Trophoblast cell (in vitro differentiated cells and primary cell): ENCODE measurements around the gene KIF7.

Experiments used
- DNase-seq, 2 donors: peaks; one replicate each; pipeline ENCODE4 v3.0.0-alpha.2; 2016
- H2AFZ ChIP-seq: 2 replicates; pipeline ENCODE4 v1.6.1; 2013; ENCODE audit warnings: low read length, moderate library complexity, mild to moderate bottlenecking; ENCODE audit not compliant: insufficient read depth, poor library complexity
- H2AK5ac ChIP-seq: 2 replicates; pipeline ENCODE4 v1.6.1; 2013; ENCODE audit warnings: mild to moderate bottlenecking, low read length
- H2BK120ac ChIP-seq: 2 replicates; pipeline ENCODE4 v1.6.1; 2013; ENCODE audit warnings: low read length, mild to moderate bottlenecking, moderate library complexity; ENCODE audit not compliant: insufficient read depth, poor library complexity
- H2BK12ac ChIP-seq: 2 replicates; pipeline ENCODE4 v1.6.1; 2013; ENCODE audit warnings: mild to moderate bottlenecking, low read length, moderate library complexity
- H2BK5ac ChIP-seq: 2 replicates; pipeline ENCODE4 v1.6.1; 2013; ENCODE audit warnings: low read length, low read depth, moderate library complexity, mild to moderate bottlenecking; ENCODE audit not compliant: poor library complexity
- H3K14ac ChIP-seq: 2 replicates; pipeline ENCODE4 v1.6.1; 2013; ENCODE audit warnings: mild to moderate bottlenecking, low read length
- H3K18ac ChIP-seq: 2 replicates; pipeline ENCODE4 v1.6.1; 2013; ENCODE audit warnings: mild to moderate bottlenecking, low read length
- H3K23ac ChIP-seq: 2 replicates; pipeline ENCODE4 v1.6.1; 2013; ENCODE audit warnings: low read length
- H3K27ac ChIP-seq: 2 replicates; pipeline ENCODE4 v1.5.1; 2013; ENCODE audit warnings: low read depth, mild to moderate bottlenecking, inconsistent platforms, low read length, moderate library complexity
- H3K27me3 ChIP-seq: 2 replicates; pipeline ENCODE4 v1.6.1; 2013; ENCODE audit warnings: inconsistent platforms, mild to moderate bottlenecking, low read length, moderate library complexity; ENCODE audit not compliant: insufficient read depth
- H3K36me3 ChIP-seq, 2 experiments: 1 replicate in 1 of 2; 2 replicates in 1 of 2; pipeline ENCODE4 v1.6.1; 2013; ENCODE audit warnings: low read length in 2 of 2, mild to moderate bottlenecking in 2 of 2, moderate library complexity in 1 of 2; ENCODE audit not compliant: insufficient read depth in 2 of 2, control insufficient read depth in 1 of 2
- H3K4ac ChIP-seq: 2 replicates; pipeline ENCODE4 v1.6.1; 2013; ENCODE audit warnings: low read depth, mild to moderate bottlenecking, low read length, moderate library complexity
- H3K4me1 ChIP-seq, 2 experiments: 1 replicate in 1 of 2; 2 replicates in 1 of 2; pipeline ENCODE4 v1.6.1; 2013; ENCODE audit warnings: low read length in 2 of 2, mild to moderate bottlenecking in 2 of 2, moderate library complexity in 1 of 2; ENCODE audit not compliant: insufficient read depth in 2 of 2, control insufficient read depth in 1 of 2
- H3K4me2 ChIP-seq: 2 replicates; pipeline ENCODE4 v1.6.1; 2013; ENCODE audit warnings: inconsistent platforms, mild to moderate bottlenecking, low read length, moderate library complexity
- H3K4me3 ChIP-seq: 2 replicates; pipeline ENCODE4 v1.5.1; 2013; ENCODE audit warnings: mild to moderate bottlenecking, low read depth, low read length, inconsistent platforms
- H3K79me1 ChIP-seq: one replicate; pipeline ENCODE4 v1.6.1; 2013; ENCODE audit warnings: low read length
- H3K79me2 ChIP-seq: 2 replicates; pipeline ENCODE4 v1.6.1; 2013; ENCODE audit warnings: low read length, mild to moderate bottlenecking; ENCODE audit not compliant: control insufficient read depth, insufficient read depth, poor library complexity
- H3K9ac ChIP-seq: 2 replicates; pipeline ENCODE4 v1.6.1; 2013; ENCODE audit warnings: mild to moderate bottlenecking, low read length
- H3K9me3 ChIP-seq: 2 replicates; pipeline ENCODE4 v1.6.1; 2013; ENCODE audit warnings: low read depth, mild to moderate bottlenecking, control low read depth, inconsistent platforms, low read length; ENCODE audit not compliant: insufficient read depth
- H4K12ac ChIP-seq: 2 replicates; pipeline ENCODE4 v1.6.1; 2013; ENCODE audit warnings: low read depth, mild to moderate bottlenecking, low read length, moderate library complexity
- H4K8ac ChIP-seq: 2 replicates; pipeline ENCODE4 v1.6.1; 2013; ENCODE audit warnings: low read depth, mild to moderate bottlenecking, low read length, moderate library complexity
- H4K91ac ChIP-seq: one replicate; pipeline ENCODE4 v1.6.1; 2013; ENCODE audit warnings: low read depth, mild to moderate bottlenecking, low read length, moderate library complexity
- WGBS: extraction: QIAGEN DNeasy Blood & Tissue Kit; methylation state at CpG from one replicate; pipeline ENCODE4 v1.1.7; 2013; ENCODE audit warnings: missing lambda C conversion rate; ENCODE audit not compliant: insufficient read length, insufficient coverage; ENCODE audit errors: extremely low coverage; 5-methylcytosine and 5-hydroxymethylcytosine counted together

Gene KIF7

DNA sequence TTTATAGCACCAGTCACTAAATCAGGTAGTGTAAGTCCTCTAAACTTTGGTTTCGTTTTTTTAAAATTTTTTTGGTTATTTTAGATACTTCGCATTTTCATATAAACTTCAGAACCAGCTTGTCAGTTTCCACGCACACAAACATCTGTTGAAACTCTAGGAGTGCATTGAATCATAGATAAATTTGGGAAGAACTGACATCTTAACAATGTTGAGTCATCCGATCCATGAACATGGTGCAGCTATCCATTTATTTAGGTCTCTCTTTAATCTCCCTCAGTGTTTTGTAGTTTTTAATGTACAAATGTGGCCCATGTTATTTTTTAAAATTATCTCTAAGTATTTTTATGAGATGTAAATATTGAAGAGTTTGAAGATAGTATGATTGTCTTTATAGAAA lies 62.2 kb downstream of the KIF7 start:
- WGBS, result no CpG with 5 or more reads among the region's 4 CpGs
- no peak overlapping the region for H4K8ac ChIP-seq

DNA sequence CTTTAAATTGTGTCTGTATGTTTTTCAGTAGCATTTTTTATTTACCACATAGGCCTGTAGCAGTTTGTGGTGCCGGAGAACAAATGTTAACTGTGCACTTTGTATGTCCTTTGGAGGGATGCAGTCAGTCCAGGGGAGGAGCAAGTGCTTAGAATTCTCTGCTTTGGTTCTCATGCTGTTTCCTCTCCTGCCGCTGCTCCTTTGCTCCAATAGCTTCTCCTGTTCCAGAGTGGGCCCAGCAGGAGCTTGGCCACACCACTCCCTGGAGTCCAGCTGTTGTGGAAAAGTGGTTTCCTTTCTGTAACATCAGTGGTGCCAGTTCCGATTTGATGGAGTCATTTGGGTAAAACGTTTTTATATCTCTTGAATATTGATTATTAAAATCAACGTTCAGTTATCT lies 63.4 kb downstream of the KIF7 start:
- Histone ChIP-seq H2AFZ (no peak overlapping the region), H3K9ac (no peak overlapping the region), H3K27ac (no peak overlapping the region), H2BK120ac (no peak overlapping the region), H3K23ac (no peak overlapping the region), H3K4me3 (no peak overlapping the region), H3K14ac (no peak overlapping the region), H3K79me1 (no peaks in the 10 kb centered on the region), H4K8ac (no peak overlapping the region), H2BK5ac (no peak overlapping the region), H2BK12ac (no peak overlapping the region), H3K4me2 (no peak overlapping the region), H3K36me3 (peaks cover 13 to 34% of the 10 kb centered on the region in 2 experiments), H3K79me2 (no peaks in the 10 kb centered on the region), H4K91ac (no peak overlapping the region), H2AK5ac (no peak overlapping the region), H3K9me3 (no peaks in the 10 kb centered on the region), H3K4me1 (no peaks in the 10 kb centered on the region), H4K12ac (no peak overlapping the region), H3K27me3 (no peaks in the 10 kb centered on the region), H3K4ac (no peak overlapping the region), H3K18ac (no peak overlapping the region)
- no peak for DNase-seq
- WGBS, result no CpG with 5 or more reads among the region's 5 CpGs

More for the DNA sequence above, 62.2 kb downstream of the KIF7 start:
- H3K9ac ChIP-seq, result no peak overlapping the region
- H3K27me3 ChIP-seq, result no peaks in the 10 kb centered on the region
- H2AFZ ChIP-seq, result no peak overlapping the region
- H3K18ac ChIP-seq, result no peak overlapping the region
- H3K4me3 ChIP-seq, result no peak overlapping the region
- DNase-seq, result no peak
- no peak overlapping the region for H3K14ac ChIP-seq
- no peaks in the 10 kb centered on the region for H3K9me3 ChIP-seq
- no peak overlapping the region for H2BK12ac ChIP-seq
- no peaks in the 10 kb centered on the region for H3K4me1 ChIP-seq
- no peak overlapping the region for H2BK5ac ChIP-seq
- H3K27ac ChIP-seq, result no peak overlapping the region
- no peaks in the 10 kb centered on the region for H3K79me2 ChIP-seq
- no peak overlapping the region for H4K12ac ChIP-seq
- H3K36me3 ChIP-seq, result peaks cover 13 to 26% of the 10 kb centered on the region in 2 experiments
- H4K91ac ChIP-seq, result no peak overlapping the region
- no peak overlapping the region for H2BK120ac ChIP-seq
- H3K4me2 ChIP-seq, result no peak overlapping the region
- H3K4ac ChIP-seq, result no peak overlapping the region
- no peaks in the 10 kb centered on the region for H3K79me1 ChIP-seq
- no peak overlapping the region for H3K23ac ChIP-seq
- no peak overlapping the region for H2AK5ac ChIP-seq

DNA sequence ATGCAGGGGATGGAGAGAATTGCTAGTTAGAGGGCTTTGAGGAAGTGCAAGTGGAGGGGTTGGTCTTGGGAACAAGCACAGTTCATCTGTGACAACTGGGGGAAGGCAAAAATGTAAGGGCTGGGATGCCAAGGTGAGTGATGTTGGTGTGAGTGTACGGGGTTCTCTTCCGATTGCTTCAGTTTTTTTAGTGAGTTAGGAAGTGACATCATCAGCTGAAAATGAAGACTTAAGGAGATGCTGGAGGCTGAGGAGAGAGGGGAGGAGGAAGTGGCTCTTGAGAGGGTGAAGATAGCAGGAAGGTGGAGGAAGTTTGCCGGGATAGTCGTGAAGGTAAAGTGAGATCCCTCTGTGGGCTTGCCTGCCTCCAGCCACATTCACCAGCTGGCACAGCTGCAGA lies 67.3 kb downstream of the KIF7 start:
- Histone ChIP-seq H2BK5ac (no peak overlapping the region), H4K12ac (no peak overlapping the region), H3K4me1 (no peaks in the 10 kb centered on the region), H3K4me2 (no peak overlapping the region), H3K27ac (no peak overlapping the region), H3K4me3 (no peak overlapping the region), H2AK5ac (no peak overlapping the region), H3K36me3 (peaks cover 17 to 41% of the 10 kb centered on the region in 2 experiments), H2BK12ac (no peak overlapping the region), H3K79me2 (no peaks in the 10 kb centered on the region), H3K9ac (no peak overlapping the region), H3K23ac (no peak overlapping the region), H3K27me3 (no peaks in the 10 kb centered on the region), H2AFZ (no peak overlapping the region), H3K14ac (no peak overlapping the region), H4K91ac (no peak overlapping the region), H4K8ac (no peak overlapping the region), H3K79me1 (no peaks in the 10 kb centered on the region), H3K18ac (no peak overlapping the region), H3K4ac (no peak overlapping the region), H2BK120ac (no peak overlapping the region), H3K9me3 (no peaks in the 10 kb centered on the region)
- WGBS, result no CpG with 5 or more reads among the region's 4 CpGs
- DNase-seq, result peak in 1 of 2 donors; percentile 47

- Histone ChIP-seq H3K23ac (no peak overlapping the region), H3K4me2 (no peak overlapping the region), H3K9ac (no peak overlapping the region), H3K27ac (no peak overlapping the region), H3K14ac (no peak overlapping the region), H2AFZ (no peak overlapping the region), H3K79me2 (no peaks in the 10 kb centered on the region), H3K4me1 (no peaks in the 10 kb centered on the region), H3K79me1 (no peaks in the 10 kb centered on the region), H2BK5ac (no peak overlapping the region), H3K18ac (no peak overlapping the region), H3K36me3 (peaks cover 16 to 41% of the 10 kb centered on the region in 2 experiments), H2BK120ac (no peak overlapping the region), H2BK12ac (no peak overlapping the region), H3K4ac (no peak overlapping the region), H4K8ac (no peak overlapping the region), H3K9me3 (no peaks in the 10 kb centered on the region), H3K27me3 (no peaks in the 10 kb centered on the region), H3K4me3 (no peak overlapping the region), H4K91ac (no peak overlapping the region), H4K12ac (no peak overlapping the region), H2AK5ac (no peak overlapping the region)
- DNase-seq, result no peak
- no CpG with 5 or more reads among the region's 2 CpGs for WGBS
Observed at GRCh38 chr15:89586651-89587050, 68.6 kb downstream of the KIF7 start.
